Stomach (tissue), 4 donors: ENCODE data around the gene SMARCA5.

ENCODE experiments used
- POLR2A ChIP-seq, 4 donors: fragments of 450-650 bp; IDR thresholded peaks; one replicate each; pipeline ENCODE4 v1.6.1; 2016; ENCODE audit warnings: antibody characterized with exemption in 4 of 4, control low read depth in 2 of 4, mild to moderate bottlenecking in 1 of 4, moderate library complexity in 1 of 4
- TF ChIP-seq, protein P1 (sequence below), 7 experiments: fragments of 450-650 bp in 4 of 7; fragments of 200-600 bp in 3 of 7; sonication (generic) in 3 of 7; IDR thresholded peaks; one replicate each; pipeline ENCODE4 v1.5.1; 2016 to 2019; ENCODE audit warnings: antibody characterized with exemption in 7 of 7, control low read depth in 2 of 7, mild to moderate bottlenecking in 1 of 7

DNA sequence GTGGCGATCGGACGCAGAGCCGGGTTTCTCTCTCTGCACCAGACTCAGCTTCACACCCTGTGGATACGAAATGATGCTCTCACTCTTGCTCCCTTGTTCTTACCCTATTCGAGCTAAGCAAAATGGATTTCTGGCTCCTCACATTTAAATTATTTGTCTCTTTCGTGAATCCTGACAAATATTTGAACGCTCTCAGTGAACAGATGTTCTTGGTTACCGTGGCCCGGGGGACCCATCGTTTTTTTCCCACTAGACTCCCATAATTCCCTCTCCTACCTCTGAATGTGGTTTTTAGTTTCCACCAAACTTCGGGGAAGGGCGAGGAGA lies 630 bp downstream of the SMARCA5 start:
- TF ChIP-seq, protein P1, sequence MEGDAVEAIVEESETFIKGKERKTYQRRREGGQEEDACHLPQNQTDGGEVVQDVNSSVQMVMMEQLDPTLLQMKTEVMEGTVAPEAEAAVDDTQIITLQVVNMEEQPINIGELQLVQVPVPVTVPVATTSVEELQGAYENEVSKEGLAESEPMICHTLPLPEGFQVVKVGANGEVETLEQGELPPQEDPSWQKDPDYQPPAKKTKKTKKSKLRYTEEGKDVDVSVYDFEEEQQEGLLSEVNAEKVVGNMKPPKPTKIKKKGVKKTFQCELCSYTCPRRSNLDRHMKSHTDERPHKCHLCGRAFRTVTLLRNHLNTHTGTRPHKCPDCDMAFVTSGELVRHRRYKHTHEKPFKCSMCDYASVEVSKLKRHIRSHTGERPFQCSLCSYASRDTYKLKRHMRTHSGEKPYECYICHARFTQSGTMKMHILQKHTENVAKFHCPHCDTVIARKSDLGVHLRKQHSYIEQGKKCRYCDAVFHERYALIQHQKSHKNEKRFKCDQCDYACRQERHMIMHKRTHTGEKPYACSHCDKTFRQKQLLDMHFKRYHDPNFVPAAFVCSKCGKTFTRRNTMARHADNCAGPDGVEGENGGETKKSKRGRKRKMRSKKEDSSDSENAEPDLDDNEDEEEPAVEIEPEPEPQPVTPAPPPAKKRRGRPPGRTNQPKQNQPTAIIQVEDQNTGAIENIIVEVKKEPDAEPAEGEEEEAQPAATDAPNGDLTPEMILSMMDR (IDR thresholded peaks at IDR 0.05) = no peak
- TF ChIP-seq POLR2A (IDR thresholded peaks at IDR 0.05) = no peak
